PC-9 (cell line): ENCODE measurements around the gene NMT2.

Experiments
- EZH2 ChIP-seq: fragments of 200-600 bp; sonication (generic); IDR thresholded peaks from 2 replicates; pipeline ENCODE4 v1.8.0; 2017; ENCODE audit warnings: antibody characterized with exemption, low read depth
- TF ChIP-seq, protein P1 (sequence below): fragments of 200-600 bp; sonication (generic); conservative IDR thresholded peaks from 2 replicates; pipeline ENCODE4 v1.6.1; 2017; ENCODE audit warnings: mixed run types, antibody characterized with exemption, mild to moderate bottlenecking, moderate library complexity

DNA sequence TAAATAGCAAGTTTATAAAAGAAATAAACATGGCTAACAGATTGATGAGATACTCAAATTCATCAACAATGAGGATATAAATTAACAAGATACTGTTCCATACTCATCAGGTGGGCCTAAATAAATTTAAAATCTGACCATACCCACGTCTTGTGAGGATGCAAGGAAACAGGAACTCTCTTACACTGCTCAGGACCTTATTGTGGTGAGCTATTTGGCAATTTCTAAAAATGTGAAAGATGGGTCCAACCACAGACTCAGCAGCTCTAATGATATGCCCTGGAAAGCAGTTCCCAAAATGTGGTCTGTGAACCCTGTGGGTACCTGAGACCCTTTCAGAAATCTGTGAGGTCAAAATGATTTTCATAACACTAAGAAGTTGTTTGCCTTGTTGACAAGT lies 49.9 kb downstream of the NMT2 start:
- TF ChIP-seq, protein P1, sequence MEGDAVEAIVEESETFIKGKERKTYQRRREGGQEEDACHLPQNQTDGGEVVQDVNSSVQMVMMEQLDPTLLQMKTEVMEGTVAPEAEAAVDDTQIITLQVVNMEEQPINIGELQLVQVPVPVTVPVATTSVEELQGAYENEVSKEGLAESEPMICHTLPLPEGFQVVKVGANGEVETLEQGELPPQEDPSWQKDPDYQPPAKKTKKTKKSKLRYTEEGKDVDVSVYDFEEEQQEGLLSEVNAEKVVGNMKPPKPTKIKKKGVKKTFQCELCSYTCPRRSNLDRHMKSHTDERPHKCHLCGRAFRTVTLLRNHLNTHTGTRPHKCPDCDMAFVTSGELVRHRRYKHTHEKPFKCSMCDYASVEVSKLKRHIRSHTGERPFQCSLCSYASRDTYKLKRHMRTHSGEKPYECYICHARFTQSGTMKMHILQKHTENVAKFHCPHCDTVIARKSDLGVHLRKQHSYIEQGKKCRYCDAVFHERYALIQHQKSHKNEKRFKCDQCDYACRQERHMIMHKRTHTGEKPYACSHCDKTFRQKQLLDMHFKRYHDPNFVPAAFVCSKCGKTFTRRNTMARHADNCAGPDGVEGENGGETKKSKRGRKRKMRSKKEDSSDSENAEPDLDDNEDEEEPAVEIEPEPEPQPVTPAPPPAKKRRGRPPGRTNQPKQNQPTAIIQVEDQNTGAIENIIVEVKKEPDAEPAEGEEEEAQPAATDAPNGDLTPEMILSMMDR = no peak
- TF ChIP-seq EZH2 = no peak
